Activated CD4-positive, CD25-positive, alpha-beta regulatory T cell treated with anti-CD3 and anti-CD28 coated beads, Interleukin-2, amount 50 U/mL, for 16 hours (primary cell): ENCODE measurements around the gene ZFAND6.
"Not testable (repeated sequence)": the region's sequence is repeated elsewhere in the genome, so short reads cannot be mapped to it uniquely, and the experiment has no call there.

Source experiments
- DNase-seq: peaks from one replicate; pipeline ENCODE4 v3.0.0-alpha.2; 2020; ENCODE audit warnings: low read depth, low spot score

The ZFAND6 gene

DNA sequence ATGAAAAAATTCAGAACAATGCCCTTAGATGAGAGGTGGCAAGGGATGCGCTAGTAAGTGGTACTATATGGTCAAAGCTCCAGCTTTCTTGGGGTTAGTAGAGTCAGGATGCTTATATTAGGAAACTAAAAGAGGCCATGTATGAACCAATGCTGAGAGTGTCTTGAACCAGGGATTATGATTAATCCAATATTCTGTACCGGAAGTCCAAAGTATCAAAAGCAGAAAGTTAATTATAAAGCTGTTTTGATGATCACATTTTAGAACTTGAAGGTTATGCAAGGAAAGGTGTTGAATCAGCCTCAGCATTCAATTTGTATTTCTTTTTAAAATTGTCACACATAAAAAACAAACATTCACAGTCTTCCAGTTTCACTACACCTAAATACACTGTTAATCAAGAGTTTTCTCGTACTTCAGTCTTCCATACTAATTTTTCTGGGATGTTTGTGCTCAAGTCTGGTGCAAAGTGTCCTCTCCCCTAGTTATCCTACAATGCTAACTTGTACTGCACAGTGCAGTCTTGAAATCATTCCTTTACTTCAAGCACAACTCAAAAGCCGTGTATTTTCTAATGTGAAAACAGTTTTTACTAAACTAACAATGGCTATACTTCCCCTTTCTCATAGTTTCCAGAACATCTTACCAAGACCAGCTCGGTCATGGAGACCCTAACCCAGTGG is 82.6 kb downstream of the ZFAND6 start:
- no peak for DNase-seq

DNA sequence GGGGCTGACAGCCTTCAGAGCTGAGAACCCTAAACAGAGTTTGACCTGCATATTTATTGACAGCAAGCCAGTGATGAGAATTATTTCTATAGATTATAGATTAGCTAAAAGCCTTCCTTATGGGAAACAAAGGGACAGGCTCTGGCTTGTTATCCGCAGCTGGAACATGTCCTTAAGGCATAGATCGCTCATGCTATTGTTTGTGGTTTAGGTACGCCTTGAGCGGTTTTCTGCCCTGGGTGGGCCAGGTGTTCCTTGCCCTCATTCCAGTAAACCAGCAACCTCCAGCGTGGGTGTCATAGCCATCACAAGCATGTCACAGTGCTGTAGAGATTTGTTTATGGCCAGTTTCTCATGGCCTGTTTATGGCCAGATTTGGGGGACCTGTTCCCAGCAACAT is 83.2 kb downstream of the ZFAND6 start:
- DNase-seq, result no peak

DNA sequence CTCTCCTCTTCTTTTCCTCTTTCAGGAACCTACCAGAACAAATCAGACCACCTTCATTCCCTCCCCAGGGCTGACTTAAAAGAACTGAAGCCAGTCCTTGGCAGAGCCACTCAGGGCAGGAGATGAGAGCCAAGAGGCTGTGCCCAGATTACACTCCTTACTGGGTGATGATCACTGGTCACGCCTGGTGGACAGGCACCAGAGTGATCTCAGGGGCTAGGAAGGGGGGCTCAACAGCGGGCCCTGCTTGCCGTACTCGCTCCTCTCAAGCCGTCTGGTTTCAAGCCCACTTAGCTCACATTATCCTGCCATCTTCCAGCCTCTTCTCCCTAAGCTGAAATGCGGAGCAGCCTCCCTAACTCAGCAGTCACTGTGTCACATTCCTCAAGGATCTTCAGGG is 91.7 kb downstream of the ZFAND6 start:
- no peak for DNase-seq

DNA sequence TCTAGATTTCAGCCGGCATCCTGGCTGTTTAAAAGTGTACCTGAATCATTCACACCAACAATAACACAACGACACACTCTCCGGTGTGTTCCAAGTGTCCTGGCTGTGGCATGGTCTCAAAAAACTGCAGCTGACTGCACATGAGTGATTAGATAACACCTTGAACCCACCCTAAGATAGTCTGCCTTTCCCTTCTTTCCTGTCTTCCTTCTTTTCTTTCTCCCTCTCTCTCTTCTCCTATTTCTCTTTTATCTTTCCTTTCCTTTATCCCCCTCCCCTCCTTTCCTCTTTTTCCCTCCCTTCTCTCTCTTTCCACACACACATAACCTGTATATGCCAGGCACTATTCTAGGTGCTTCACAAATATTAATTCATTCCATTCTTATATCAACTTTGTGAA is 92.1 kb downstream of the ZFAND6 start:
- DNase-seq, result no peak

DNA sequence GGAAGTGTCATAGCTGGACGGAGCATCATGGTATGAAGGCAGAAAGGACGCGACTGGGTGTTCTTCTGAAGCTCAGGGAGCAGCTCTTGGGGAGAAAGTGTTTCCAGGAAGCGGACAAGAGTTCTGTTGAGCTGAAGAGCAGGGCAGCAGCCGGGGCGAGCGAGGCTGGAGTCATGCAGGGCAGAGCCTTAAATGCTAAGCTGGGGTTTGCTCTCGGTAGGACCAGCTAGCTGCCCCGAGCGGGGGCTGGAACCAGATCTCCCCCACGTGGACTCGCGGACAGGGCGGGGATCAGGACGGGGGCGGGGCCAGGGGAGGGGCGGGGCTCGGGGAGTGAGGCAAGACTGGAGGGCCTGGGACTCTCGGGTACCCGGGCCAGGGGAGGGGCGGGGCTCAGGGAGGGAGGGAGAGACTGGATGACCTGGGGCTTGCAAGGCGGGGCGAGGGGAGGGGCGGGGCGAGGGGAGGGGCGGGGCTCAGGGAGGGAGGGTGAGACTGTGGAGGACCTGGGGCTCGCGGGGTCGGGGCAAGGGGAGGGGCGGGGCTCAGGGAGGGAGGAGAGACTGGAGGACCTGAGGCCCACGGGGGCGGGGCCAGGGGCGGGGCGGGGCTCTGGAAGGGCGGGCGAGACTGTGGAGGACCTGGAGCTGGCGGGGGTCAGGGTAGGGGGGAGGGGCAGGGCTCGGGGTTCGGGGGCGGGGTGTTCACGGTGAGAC is 92.9 kb downstream of the ZFAND6 start:
- DNase-seq, result peak; percentile 71

DNA sequence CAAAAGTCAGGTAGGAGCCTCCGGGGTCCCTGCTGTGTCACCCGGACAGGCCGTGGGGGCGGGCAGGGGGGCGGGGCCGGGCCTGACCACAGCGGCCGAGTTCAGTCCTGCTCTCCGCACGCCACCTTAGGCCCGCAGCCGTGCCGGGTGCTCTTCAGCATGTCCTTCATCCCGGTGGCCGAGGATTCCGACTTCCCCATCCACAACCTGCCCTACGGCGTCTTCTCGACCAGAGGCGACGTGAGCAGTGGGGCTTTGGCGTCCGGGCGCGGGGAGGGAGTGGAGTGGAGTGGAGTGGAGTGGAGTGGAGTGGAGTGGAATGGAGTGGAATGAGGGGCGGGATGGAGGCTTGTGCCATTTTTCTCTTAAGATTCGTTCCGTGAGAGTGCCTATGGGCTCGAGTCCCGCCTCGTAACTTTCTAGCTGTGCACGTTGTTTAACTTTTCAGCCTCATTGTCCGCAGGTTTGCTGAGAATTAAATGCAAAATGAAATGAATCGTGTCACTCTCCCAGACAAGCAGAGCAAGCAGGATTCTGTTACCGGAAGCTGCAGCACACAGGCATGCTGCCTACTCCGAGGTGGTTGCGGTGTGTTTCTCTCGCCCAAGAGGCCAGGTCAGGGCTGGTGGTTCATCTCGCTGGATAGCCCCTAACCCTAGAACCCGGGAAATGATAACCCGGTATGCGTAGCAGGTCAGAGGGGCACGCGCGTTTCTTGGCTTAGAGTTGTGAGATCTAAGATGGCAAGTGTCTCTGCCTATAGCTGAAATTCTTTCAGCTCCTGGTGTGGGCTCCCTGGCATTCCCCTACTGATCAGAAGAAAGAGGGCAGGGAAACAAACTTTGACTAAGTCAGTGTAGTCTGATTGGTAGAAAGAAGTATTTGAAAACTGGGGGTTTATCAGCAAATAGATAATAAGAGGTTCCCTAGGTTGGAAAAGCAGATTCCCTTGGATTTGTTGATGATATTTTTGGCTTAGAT is 93.7 kb downstream of the ZFAND6 start, which contains the start of gene FAH:
TSS of gene FAH (plus strand) at position 104 of the 981 bp plus-strand sequence. CDS start at position 160, 56 bp downstream.
- no peak for DNase-seq

DNA sequence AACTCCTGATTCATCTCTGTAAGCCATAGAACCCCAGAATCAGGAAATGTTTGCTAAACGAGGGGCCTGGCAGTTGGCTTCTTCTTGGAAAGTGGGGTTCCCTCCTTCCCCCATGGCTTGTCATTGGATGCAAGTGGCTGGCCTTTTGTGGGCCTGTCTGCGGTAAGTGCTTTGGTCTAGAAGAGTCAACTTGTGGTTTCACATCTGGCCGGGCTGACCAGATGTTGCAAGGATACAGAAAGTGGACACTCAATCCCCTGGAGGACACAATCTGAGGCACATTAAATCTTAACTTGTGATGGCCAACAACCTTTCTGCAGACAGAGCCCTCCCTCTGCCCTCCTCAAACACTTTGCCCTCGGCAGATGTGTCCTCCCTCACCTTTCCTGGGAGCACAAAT is 94.4 kb downstream of the ZFAND6 start:
- no peak for DNase-seq

DNA sequence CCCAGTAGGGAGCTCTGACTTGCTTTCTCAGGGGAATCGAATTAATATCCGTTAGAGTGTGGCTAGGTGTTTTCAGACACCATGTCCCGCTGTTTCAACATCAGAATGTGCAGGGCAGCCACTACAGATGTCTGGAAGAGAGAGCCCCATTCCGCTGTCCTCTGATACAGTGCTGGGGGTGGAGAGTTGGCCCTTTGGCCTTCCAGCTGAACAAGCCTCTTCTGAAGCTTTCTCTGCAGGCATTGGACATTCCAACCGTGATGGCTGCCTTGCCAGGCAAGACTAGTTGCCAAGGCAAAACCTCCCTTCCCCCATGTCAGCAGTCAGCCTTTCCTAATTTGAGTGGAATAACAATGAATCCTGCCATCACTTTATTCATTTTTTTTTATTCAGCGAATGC is 94.9 kb downstream of the ZFAND6 start:
- DNase-seq, result no peak

DNA sequence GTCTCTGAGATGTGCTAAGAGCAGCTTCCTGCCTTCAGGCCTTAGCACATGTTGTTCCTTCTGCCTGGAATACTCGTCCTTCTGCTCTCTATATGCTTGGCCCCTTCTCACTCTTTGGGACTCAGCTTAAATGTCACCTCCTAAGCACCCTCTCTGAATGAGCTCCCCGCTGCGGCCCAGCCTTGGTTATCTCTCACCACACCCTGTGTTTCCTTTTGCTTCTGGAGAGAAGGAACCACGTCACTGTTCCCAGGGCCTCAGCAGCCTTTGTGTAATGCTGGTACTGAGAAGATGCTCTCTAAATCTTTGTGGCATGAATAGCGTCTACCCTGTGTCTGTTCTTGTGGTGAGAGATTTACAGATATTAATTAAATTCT is 95.5 kb downstream of the ZFAND6 start:
- DNase-seq, result no peak

DNA sequence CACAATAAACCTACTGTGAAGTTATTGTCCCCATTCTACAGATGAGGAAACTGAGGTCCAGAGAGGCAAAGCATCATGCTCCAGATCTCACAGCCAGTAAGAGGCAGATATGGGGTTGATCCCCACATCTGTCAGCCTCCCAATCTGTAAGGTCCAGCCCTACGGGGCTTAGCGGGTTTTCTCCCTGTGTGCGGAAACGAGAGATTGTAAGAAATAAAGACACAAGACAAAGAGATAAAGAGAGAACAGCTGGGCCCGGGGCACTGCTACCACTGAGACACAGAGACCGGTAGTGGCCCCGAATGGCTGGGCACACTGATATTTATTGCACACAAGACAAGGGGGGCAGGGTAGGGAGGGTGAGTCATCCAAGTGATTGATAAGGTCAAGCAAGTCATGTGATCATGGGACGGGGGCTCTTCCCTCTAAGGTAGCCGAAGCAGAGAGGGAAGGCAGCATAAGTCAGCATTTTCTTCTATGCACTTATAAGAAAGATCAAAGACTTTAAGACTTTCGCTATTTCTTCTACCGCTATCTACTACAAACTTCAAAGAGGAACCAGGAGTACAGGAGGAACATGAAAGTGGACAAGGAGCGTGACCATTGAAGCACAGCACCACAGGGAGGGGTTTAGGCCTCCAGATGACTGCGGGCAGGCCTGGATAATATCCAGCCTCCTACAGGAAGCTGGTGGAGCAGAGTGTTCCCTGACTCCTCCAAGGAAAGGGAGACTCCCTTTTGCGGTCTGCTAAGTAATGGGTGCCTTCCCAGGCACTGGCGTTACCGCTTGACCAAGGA is 96.1 kb downstream of the ZFAND6 start:
- DNase-seq, result not testable (repeated sequence)

DNA sequence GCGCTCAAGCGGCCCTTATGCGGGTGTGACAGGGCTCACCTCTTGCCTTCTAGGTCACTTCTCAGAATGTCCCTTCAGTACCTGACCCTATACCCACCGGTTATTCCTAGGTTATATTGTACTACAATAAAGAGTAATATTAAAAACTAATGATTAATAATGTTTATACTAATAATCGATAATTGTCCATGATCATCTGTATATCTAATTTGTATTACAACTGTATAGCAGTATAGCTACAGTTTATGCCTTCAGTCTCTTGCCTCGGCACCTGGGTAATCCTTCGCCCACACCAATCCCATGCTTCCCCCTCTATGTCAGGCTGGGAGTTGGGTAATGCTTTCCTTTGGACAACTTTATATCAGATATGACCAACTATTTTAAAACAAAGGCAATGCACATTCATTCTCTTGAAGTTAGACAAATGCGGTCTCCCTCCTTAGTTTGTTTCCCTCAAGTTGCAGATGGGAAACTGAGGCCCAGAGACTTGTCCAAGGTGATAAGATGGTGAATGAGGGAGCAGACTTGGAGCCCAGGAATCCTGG is 96.8 kb downstream of the ZFAND6 start:
- no peak for DNase-seq

DNA sequence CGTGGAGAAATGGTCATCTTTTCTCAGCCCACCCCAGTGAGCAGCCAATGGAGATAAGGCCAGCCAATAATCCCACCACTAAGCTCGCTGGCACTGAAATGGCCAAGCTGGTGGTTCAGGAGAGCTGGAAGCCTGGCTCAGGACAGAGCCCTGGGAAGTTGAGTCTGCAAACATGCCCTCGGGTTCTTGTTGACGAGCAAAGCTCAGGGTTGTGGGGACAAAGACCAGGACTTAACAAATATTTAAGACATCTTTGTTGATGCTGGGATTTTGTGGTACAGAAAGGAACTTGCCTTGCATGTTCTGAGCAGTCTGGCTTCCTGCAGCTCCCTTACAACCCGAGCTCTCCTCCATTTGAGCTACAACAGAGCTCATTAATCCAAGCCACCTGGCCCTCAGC is 97.7 kb downstream of the ZFAND6 start:
- no peak for DNase-seq

DNA sequence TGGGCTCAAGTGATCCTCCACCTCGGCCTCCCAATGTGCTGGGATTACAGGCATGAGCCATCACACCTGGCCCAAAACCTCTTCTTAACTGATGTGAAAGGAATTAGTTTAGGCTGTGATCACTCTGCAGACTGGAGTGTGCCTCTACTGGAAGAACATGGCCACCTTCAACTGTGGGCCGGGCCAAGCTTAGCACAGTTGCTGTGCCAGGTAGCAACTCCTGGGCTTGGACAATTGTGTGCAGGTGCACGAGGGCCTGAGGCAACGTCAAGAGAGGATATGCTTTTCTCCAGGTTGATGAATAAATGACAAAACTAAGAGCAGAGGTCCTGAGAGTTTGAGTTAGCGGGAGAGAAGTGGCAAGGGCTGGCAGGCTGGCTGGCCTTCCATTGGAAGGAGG is 99.8 kb downstream of the ZFAND6 start:
- DNase-seq, result no peak

DNA sequence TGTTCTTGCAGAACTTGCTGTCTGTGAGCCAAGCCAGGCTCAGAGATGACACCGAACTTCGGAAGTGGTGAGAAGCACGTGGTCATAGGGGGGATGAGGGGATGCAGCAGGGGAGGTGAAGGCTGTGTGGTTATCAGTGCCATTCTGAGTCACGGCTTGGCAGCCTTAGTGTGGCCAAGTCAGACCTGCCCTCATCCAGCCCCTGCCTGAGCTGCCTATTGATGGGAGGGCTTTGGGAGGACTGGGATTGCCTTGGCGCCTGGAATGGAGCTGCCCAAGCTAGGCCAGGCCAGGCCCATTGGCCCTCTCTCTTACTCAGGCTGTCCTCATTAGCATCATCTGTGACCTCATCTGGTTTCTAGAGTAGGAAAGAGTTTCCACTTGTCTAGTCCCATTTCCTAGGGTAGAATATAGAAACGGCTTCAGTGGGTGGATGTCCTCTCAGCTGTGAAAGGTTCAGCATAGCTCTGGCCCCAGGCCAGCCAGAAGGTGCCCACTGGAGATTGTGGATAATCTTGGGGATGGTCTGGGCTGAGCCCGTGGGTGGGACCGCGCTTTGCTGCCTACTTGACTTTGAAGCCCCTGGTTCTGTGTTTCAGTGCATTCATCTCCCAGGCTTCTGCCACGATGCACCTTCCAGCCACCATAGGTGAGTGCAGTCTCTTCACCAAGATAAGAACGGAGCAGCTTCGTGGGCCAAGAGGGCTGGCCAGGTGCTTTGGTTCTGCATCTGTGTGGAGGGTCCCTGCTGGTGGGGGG is 100.5 kb downstream of the ZFAND6 start:
- no peak for DNase-seq

DNA sequence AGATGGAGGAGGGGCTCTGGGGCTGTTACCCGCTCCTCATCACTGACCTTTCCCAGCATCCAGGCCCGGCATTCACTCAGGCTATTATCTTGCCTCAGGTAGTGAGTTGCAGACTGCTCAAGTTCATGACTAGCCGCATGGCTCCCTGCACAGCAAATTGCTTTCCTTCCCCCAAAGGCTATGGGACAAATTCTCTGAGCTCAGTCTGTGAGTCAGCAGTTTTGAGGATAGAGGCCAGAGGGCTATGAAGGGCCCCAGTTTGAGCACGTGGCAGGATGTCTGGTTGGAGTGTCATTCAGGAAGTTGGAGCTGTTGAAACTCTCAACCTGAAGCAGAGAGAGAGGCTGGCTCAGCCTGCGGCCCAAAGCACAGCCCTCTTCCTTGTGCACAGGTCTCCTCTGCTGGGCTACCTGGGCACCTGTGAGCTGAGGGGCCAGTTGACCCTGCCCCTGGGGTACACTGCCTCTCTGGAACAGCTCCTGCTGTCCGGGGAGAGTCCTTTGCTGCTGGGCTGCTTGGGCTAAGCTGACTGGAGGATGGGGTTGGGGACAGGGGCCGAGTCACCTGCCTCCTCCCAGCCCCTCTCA is 101.2 kb downstream of the ZFAND6 start:
- DNase-seq, result no peak

DNA sequence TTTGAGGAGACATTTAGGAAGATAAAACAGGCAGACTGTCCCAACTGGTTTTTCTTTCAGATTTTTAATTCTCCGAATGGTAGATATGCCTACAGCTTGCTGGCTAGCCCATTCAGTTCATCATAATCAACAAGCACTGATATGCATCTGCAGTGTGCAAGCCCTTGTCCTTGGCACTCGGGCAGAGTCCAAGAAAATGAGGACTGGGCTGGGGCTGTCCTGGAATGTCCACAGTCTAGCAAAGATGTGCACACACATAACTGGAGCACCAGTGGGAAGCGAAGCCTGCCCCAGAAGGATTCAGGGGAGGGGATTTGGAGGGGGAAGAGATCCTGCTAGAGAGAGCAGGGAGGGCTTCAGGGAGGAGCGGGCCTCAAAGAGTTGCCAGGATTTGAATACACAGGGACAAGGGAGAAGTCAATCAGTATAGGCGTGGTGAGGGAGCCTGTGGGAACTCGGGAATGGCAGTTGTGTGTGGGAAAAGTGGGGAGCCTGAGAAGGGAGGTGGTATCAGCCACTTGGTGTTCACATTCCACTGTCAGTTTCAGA is 102.1 kb downstream of the ZFAND6 start:
- DNase-seq, result no peak

DNA sequence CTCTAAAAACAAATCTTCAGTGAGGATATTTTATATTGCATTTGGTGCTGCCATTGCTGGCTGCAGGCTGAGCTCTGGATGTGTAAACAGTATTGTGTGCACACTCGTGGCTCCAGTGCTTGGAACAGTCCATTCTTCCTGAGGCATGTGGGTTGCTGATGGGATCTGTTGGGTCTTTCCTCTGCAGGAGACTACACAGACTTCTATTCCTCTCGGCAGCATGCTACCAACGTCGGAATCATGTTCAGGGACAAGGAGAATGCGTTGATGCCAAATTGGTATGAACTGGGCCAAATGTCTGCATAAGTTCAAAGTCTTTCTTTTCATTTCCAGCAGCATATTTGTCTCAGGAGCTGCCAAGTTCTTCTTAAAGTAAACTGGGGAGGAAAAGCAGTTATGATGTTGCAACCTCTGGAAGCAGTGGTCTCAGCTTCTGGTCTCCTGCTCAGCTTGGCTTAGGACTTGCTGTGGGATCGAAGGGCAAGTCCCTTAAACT is 102.6 kb downstream of the ZFAND6 start:
- DNase-seq, result no peak

DNA sequence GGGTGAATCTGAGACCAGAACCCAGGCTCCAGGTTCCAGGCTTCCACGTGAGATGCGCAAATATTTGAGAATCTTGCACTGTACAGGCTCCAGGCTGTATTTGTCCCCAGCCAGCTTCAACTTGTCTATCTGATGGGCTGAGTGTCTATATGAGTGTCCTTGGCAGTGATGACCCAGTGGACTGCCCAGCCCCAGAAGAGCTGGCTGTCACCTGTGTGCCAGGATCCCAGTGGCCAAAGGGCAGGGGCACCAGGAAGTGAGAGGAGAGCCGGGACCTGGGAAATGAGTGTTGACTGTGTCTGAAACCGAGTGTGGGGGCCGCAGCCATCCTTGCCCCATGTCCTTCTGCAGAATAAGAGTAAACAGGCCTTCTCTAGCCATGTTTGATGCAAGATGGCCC is 103.7 kb downstream of the ZFAND6 start:
- no peak for DNase-seq

DNA sequence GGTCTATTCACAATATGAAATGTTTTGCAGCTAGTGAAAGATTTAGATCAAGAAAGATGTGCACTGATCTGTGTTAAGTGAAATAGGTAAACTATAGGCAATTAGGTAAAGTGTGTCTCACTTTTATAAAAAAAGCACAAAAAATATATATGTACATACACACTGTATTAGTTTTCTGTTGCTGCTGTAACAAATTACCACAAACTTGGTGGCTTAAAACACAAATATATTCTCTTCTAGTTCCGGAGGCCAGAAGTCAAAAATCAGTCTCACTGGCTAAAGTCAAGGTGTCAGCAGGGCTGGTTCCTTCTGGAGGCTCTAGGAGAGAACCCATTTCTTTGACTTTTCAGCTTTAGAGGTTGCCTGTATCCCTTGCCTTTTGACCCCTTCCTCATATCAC is 104.4 kb downstream of the ZFAND6 start:
- DNase-seq, result no peak

DNA sequence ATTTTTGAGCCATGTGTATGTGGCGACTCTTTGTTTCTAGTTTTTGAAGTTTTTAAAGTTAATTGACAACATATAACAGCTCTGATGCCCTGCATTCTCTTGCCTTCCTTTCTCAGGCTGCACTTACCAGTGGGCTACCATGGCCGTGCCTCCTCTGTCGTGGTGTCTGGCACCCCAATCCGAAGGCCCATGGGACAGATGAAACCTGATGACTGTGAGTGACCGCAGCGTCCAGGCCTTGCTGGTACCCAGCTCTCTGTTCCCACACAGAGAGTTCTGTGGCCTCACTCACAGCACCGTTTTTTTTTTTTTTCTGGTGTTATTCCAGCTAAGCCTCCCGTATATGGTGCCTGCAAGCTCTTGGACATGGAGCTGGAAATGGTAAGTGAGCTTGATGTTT is 108.5 kb downstream of the ZFAND6 start:
- no peak for DNase-seq
